ENCODE measurements around the gene CERS6.
"Not testable (repeated sequence)": the region's sequence is repeated elsewhere in the genome, so short reads cannot be mapped to it uniquely, and the experiment has no call there.

DNA sequence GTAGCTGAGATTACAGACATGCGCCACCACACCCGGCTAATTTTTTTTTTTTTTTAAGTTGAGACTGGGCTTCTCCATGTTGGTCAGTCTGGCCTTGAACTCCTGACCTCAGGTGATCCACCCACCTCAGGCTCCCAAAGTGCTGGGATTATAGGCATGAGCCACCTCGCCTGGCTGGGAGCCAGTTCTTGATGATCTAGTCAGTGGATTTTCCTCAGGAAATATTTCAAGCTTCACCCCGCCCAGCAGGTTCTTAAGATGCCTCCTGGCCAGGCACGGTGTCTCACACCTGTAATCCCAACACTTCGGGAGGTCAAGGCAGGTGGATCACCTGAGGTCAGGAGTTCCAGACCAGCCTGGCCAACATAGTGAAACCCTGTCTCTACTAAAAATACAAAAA lies 312.3 kb downstream of the CERS6 start:
- TF ChIP-seq GLIS3, ISL1 (CRISPR knock-in tag; IDR thresholded peaks at IDR 0.05): not testable (repeated sequence)
